Activated naive CD4-positive, alpha-beta T cell treated with anti-CD3 and anti-CD28 coated beads, Interleukin-2, amount 10 ng/mL, durations not matched to agents 7 days and 5 days (primary cell): ENCODE data around the gene ZNF486.
"Not testable (repeated sequence)": the region's sequence is repeated elsewhere in the genome, so short reads cannot be mapped to it uniquely, and the experiment has no call there.

Experiments used
- CTCF ChIA-PET: fragments of 350-600 bp; sonication (Branson Sonifier 250); formaldehyde crosslinking; loops from one replicate; lab custom pipeline; 2021; ENCODE audit warnings: antibody characterized with exemption; lab: Charles Lee
- DNase-seq: peaks from one replicate; pipeline ENCODE4 v3.0.0-alpha.2; 2020
- H3K27ac Mint-ChIP-seq: one replicate; pipeline ENCODE4 v1.8.0; 2021; ENCODE audit warnings: mild to moderate bottlenecking, moderate library complexity, mixed read lengths
- H3K27me3 Mint-ChIP-seq: one replicate; pipeline ENCODE4 v1.8.0; 2021; ENCODE audit warnings: mild to moderate bottlenecking, mixed read lengths
- H3K36me3 Mint-ChIP-seq: one replicate; pipeline ENCODE4 v1.8.0; 2021; ENCODE audit warnings: mixed read lengths
- H3K4me1 Mint-ChIP-seq: one replicate; pipeline ENCODE4 v1.8.0; 2021; ENCODE audit warnings: mixed read lengths
- H3K4me3 Mint-ChIP-seq: one replicate; pipeline ENCODE4 v1.8.0; 2021; ENCODE audit warnings: mild to moderate bottlenecking, moderate library complexity, mixed read lengths
- H3K9me3 Mint-ChIP-seq: one replicate; pipeline ENCODE4 v1.8.0; 2021; ENCODE audit warnings: mixed read lengths

ZNF486 gene

DNA sequence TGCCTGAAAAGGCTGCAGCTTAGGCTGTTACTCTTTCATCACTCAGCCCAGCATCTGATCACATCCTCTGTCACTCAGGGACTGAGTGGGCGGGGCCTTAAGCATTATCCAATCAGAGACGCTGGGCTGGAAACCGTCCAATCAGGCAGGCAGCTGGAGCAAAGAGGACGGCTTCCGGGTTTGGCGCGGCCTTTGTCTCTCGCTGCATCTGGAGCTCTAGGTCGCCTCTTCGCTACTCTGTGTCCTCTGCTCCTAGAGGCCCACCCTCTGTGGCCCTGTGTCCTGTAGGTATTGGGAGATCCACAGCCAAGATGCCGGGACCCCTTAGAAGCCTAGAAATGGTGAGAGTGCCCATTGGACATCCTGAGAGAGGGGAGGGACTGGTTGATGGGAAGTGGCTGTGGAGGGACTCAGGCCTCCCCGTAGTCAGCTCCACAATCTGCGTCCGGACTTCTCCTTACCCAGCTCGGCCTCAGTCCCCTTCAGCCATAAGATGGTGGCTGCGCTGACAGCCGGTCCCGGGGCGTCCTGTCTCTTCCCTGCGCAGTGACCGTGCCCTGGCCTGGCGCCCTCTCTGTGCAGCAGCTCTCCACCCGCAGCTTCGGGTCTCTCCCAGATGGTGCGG lies at the start of gene ZNF486:
ZNF486 (plus strand) TSS at position 195 of the 625 bp plus-strand sequence; CDS start at position 312, 117 bp downstream.
- CTCF ChIA-PET = interaction anchor here (1.2 kb wide), 1 partner anchor 71 kb away, joined by 3 read pairs; no protein-coding TSS in a partner anchor
- Mint-ChIP-seq H3K27me3 (no peaks in the 10 kb centered on the region), H3K36me3 (peaks cover 55% of the 10 kb centered on the region), H3K4me1 (peaks cover 23% of the 10 kb centered on the region), H3K27ac (peak within 1 kb of the TSS; percentile 95), H3K4me3 (peak within 1 kb of the TSS; percentile 95), H3K9me3 (peaks cover 56% of the 10 kb centered on the region)
- peak; percentile 94 for DNase-seq

DNA sequence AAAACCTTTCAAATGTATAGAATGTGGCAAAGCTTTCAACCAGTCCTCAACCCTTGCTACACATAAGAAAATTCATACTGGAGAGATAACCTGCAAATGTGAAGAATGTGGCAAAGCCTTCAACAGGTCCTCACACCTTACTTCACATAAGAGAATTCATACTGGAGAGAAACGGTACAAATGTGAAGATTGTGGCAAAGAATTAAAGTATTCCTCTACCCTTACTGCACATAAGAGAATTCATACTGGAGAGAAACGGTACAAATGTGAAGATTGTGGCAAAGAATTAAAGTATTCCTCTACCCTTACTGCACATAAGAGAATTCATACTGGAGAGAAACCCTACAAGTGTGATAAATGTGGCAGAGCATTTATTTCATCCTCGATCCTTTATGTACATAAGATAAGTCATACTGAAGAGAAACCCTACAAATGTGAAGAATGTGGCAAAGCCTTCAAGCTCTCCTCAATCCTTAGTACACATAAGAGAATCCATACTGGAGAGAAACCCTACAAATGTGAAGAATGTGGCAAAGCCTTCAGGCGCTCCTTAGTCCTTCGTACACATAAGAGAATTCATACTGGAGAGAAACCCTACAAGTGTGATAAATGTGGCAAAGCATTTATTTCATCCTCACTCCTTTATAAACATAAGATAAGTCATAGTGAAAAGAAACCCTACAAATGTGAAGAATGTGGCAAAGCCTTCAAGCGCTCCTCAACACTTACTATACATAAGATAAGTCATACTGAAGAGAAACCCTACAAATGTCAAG lies 48.8 kb upstream of the ZNF486 start:
- H3K36me3 Mint-ChIP-seq = peaks cover 48% of the 10 kb centered on the region
- CTCF ChIA-PET, H3K27me3 Mint-ChIP-seq, H3K27ac Mint-ChIP-seq, H3K4me3 Mint-ChIP-seq, DNase-seq, H3K4me1 Mint-ChIP-seq: not testable (repeated sequence)
- H3K9me3 Mint-ChIP-seq = peaks cover 52% of the 10 kb centered on the region

DNA sequence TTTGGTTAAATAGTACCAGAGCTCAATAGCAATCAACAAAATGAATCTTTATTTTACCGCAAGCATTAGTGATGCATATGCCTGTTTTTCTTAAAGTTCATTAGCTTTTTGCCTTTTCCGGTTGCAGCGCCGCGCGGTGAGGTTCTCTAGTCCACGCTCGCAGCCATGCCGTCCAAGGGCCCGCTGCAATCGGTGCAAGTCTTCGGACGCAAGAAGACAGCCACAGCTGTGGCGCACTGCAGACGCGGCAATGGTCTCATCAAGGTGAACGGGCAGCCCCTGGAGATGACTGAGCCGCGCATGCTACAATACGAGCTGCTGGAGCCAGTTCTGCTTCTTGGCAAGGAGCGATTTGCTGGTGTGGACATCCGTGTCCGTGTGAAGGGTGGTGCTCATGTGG lies 42.1 kb upstream of the ZNF486 start:
- H3K36me3 Mint-ChIP-seq = peaks cover 42% of the 10 kb centered on the region
- no peaks in the 10 kb centered on the region for H3K27me3 Mint-ChIP-seq
- no peak overlapping the region for H3K27ac Mint-ChIP-seq
- H3K4me1 Mint-ChIP-seq = no peaks in the 10 kb centered on the region
- CTCF ChIA-PET = no interaction called here
- no peak for DNase-seq
- no peak overlapping the region for H3K4me3 Mint-ChIP-seq
- H3K9me3 Mint-ChIP-seq = peaks cover 50% of the 10 kb centered on the region

DNA sequence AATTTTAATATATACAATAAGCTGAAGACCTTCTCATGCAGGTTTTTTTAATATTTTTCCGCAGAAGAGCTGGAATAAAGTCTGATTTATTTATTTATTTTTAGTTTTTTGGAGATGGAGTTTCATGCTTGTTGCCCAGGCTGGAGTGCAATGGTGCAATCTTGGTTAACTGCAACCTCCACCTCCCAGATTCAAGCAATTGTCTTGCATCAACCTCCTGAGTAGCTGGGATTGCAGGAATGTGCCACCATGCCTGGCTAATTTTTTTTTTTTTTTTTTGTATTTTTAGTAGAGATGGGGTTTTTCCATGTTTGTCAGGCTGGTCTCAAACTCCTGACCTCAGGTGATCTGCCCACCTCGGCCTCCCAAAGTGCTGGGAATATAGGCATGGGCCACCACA lies 34.1 kb upstream of the ZNF486 start:
- DNase-seq, H3K4me1 Mint-ChIP-seq, H3K27me3 Mint-ChIP-seq, H3K4me3 Mint-ChIP-seq, CTCF ChIA-PET, H3K27ac Mint-ChIP-seq, H3K36me3 Mint-ChIP-seq: not testable (repeated sequence)
- H3K9me3 Mint-ChIP-seq = peaks cover 33% of the 10 kb centered on the region

DNA sequence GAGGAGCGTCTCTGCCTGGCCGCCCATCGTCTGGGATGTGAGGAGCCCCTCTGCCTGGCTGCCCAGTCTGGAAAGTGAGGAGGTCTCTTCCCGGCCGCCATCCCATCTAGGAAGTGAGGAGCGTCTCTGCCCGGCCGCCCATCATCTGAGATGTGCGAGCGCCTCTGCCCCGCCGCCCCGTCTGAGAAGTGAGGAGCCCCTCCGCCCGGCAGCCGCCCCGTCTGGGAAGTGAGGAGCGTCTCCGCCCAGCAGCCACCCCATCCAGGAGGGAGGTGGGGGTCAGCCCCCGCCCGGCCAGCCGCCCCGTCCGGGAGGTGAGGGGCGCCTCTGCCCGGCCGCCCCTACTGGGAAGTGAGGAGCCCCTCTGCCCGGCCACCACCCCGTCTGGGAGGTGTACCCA lies 29.3 kb upstream of the ZNF486 start:
- DNase-seq, H3K4me1 Mint-ChIP-seq, CTCF ChIA-PET, H3K36me3 Mint-ChIP-seq, H3K27ac Mint-ChIP-seq, H3K4me3 Mint-ChIP-seq, H3K27me3 Mint-ChIP-seq: not testable (repeated sequence)
- peaks cover 44% of the 10 kb centered on the region for H3K9me3 Mint-ChIP-seq

DNA sequence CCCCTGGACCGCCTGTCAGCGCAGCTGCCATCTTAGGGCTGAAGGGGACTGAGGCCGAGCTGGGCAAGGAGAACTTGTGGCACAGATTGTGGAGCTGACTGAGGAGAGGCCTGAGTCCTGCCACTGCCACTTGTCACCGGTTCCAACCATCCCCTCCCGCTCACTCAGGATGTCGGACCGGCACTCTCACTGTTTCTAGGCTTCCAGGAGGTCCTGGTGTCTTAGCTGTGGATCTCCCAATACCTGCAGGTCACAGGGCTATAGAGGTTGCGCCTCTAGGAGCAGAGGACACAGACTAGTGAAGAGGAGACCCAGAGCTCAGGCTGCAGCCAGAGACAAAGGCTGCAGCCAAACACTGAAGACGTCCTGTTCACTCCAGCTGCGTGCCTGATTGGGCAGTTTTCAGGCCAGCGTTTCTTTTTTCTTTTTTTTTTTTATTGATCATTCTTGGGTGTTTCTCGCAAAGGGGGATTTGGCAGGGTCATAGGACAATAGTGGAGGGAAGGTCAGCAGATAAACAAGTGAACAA lies 15.3 kb upstream of the ZNF486 start:
- no peaks in the 10 kb centered on the region for H3K4me1 Mint-ChIP-seq
- no peak for DNase-seq
- no peak overlapping the region for H3K27ac Mint-ChIP-seq
- H3K9me3 Mint-ChIP-seq = peaks cover 26% of the 10 kb centered on the region
- CTCF ChIA-PET = no interaction called here
- peaks cover 1% of the 10 kb centered on the region for H3K36me3 Mint-ChIP-seq
- no peaks in the 10 kb centered on the region for H3K27me3 Mint-ChIP-seq
- H3K4me3 Mint-ChIP-seq = no peak overlapping the region

DNA sequence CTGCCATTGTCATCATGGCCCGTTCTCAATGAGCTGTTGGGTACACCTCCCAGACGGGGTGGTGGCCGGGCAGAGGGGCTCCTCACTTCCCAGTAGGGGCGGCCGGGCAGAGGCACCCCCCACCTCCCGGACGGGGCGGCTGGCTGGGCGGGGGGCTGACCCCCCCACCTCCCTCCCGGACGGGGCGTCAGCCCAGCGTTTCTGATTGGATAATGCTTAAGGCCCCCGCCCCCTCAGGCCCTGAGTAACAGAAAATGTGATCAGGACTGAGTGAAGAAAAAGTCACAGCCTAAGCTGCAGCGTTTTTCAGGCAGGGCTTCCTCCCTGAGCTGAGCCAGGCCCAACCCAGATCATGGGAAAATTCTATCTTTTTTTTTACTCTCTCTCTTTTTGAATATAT lies 14.5 kb upstream of the ZNF486 start:
- CTCF ChIA-PET, H3K4me1 Mint-ChIP-seq, H3K36me3 Mint-ChIP-seq, H3K4me3 Mint-ChIP-seq, H3K27ac Mint-ChIP-seq, DNase-seq, H3K27me3 Mint-ChIP-seq: not testable (repeated sequence)
- peaks cover 24% of the 10 kb centered on the region for H3K9me3 Mint-ChIP-seq

DNA sequence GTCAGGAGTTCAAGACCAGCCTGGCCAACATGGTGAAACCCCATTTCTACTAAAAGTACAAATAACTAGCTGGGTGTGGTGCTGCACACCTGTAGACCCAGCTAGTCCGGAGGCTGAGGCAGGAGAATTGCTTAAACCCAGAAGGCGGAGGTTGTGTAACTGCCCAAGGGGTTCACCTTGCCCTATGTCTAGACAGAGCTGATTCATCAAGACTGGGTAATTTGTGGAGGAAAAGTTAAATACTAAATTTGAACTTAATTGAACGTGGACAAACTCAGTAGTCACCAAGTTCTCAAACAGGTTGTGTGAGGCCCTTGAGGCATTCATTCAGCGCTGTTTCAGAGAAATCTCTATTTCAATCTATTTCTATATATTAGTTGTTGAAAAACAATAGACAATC lies 13.7 kb upstream of the ZNF486 start:
- Mint-ChIP-seq H3K27ac (no peak overlapping the region), H3K36me3 (peaks cover 1% of the 10 kb centered on the region), H3K4me1 (no peaks in the 10 kb centered on the region), H3K4me3 (no peak overlapping the region), H3K27me3 (no peaks in the 10 kb centered on the region), H3K9me3 (peaks cover 24% of the 10 kb centered on the region)
- no peak for DNase-seq
- CTCF ChIA-PET = no interaction called here

DNA sequence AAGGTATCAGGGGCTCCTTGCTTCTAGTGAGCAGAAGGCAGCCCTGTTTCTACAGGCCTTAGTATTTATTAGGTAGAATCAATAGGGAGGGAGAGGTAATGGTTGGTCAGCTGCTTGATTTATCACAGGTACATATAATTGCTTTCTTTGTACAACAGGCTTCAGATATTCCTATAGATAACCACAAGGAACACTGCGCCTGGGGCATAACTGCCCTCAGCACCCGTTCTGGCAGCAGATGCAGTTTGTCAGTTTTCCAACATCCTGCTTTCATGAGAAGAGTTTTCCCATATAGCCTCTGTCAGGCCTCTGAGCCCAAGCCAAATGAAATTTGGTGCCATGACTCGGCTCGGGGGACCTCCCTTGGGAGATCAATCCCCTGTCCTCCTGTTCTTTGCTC lies 12.4 kb upstream of the ZNF486 start:
- Mint-ChIP-seq H3K27ac (no peak overlapping the region), H3K36me3 (peaks cover 1% of the 10 kb centered on the region), H3K27me3 (no peaks in the 10 kb centered on the region), H3K4me3 (no peak overlapping the region), H3K4me1 (no peaks in the 10 kb centered on the region), H3K9me3 (peaks cover 35% of the 10 kb centered on the region)
- no peak for DNase-seq
- CTCF ChIA-PET = no interaction called here

DNA sequence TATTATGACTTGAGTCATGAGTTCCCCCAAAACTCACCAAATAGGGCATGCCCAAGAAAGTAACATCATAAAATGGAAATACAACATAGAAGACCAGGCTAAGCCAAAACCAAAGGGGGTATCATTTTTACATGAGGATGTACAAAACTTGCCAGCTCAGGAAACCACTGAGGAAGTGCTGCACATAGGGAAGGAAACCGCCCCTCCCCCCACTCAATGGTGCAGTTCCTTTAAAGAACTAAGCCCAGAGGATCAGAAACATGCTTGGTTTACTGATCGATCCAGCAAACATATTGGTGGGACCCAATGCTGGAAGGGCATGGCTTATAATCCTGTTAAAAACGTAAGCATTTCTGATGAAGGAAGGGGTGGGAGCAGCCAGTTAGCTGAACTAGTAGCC lies 4.2 kb upstream of the ZNF486 start:
- no peaks in the 10 kb centered on the region for H3K27me3 Mint-ChIP-seq
- peaks cover 20% of the 10 kb centered on the region for H3K36me3 Mint-ChIP-seq
- no peak overlapping the region for H3K4me3 Mint-ChIP-seq
- peaks cover 56% of the 10 kb centered on the region for H3K9me3 Mint-ChIP-seq
- no peak overlapping the region for H3K27ac Mint-ChIP-seq
- DNase-seq = peak; percentile 24
- CTCF ChIA-PET = no interaction called here
- peaks cover 19% of the 10 kb centered on the region for H3K4me1 Mint-ChIP-seq

DNA sequence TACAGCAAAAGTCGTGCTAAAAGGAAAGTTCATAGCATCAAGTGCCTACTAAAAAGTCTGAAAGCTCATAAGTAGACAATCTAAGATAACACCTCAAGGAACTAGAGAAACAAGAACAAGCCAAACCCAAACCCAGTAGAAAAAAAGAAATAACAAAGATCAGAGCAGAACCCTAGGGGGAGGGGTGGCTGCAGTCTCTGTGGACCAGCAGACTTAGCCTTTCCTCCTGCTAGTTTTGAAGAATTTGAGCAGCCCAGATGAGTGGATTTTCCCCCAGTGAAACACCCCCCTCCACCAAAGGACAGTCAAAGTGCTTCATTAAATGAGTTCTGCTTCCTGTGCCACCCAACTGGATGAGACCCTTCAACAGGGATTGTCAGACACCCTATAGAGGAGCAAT lies 2.6 kb upstream of the ZNF486 start:
- CTCF ChIA-PET = no interaction called here
- H3K27me3 Mint-ChIP-seq = no peaks in the 10 kb centered on the region
- H3K36me3 Mint-ChIP-seq = peaks cover 30% of the 10 kb centered on the region
- peaks cover 52% of the 10 kb centered on the region for H3K9me3 Mint-ChIP-seq
- H3K27ac Mint-ChIP-seq = no peak overlapping the region
- H3K4me1 Mint-ChIP-seq = peaks cover 19% of the 10 kb centered on the region
- H3K4me3 Mint-ChIP-seq = no peak overlapping the region
- DNase-seq = no peak

DNA sequence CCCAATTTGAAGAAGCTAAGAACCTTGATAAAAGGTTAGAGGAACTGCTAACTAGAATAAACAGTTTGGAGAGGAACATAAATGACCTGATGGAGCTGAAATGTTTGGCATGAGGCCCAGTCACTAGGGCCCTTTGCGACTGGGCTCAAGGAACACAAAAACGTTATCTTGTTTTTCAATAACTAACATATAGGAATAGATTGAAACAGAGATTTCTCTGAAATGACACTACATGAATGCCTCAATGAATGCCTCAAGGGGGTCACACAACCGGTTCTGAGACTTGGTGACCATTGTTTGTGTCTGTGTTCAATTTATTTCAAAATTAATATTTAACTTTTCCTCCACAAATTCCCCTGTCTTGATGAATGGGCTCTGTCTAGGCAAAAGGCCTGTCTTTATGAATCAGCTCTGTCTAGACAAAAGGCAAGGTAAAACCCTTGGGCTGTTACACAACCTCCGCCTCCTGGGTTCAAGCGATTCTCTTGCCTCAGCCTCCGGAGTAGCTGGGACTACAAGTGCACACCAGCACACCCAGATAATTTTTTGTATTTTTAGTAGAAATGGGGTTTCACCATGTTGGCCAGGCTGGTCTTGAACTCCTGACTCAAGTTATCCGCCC lies 932 bp upstream of the ZNF486 start:
- peaks cover 21% of the 10 kb centered on the region for H3K4me1 Mint-ChIP-seq

DNA sequence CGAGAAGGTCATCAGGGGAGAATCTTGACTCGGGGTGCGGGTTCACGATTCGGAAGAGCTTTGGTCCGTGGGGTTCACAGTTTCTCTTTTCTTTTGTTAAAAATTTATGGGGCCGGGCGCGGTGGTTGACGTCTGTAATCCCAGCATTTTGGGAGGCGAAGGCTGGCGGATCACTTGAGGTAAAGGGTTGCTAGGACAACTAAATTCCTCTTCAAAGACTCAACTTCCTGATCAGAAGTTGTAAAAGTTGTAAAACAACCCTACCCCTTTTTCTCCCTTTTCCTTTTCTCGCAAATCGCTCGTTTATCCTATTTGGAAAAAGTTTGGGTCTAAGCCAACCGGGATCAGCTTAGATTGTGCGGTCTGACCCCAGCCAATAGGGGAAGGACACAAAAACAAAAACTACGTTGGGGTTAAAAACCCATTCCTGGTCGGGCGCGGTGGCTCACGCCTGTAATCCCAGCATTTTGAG lies 673 bp downstream of the ZNF486 start:
- Mint-ChIP-seq H3K36me3 (peaks cover 58% of the 10 kb centered on the region), H3K4me1 (peaks cover 18% of the 10 kb centered on the region), H3K4me3 (peak overlapping the region; percentile 95), H3K9me3 (peaks cover 50% of the 10 kb centered on the region), H3K27me3 (no peaks in the 10 kb centered on the region), H3K27ac (peak overlapping the region; percentile 95)
- CTCF ChIA-PET = interaction anchor here (1.2 kb wide), 1 partner anchor 70 kb away, joined by 3 read pairs; no protein-coding TSS in a partner anchor
- DNase-seq = peak; percentile 44

More for the DNA sequence above, 932 bp upstream of the ZNF486 start:
- no peak for DNase-seq
- Mint-ChIP-seq H3K27me3 (no peaks in the 10 kb centered on the region), H3K4me3 (no peak overlapping the region), H3K9me3 (peaks cover 51% of the 10 kb centered on the region), H3K36me3 (peaks cover 44% of the 10 kb centered on the region), H3K27ac (no peak overlapping the region)
- CTCF ChIA-PET = interaction anchor here (0.6 kb wide), 1 partner anchor 290 kb away, joined by 4 read pairs; no protein-coding TSS in a partner anchor

DNA sequence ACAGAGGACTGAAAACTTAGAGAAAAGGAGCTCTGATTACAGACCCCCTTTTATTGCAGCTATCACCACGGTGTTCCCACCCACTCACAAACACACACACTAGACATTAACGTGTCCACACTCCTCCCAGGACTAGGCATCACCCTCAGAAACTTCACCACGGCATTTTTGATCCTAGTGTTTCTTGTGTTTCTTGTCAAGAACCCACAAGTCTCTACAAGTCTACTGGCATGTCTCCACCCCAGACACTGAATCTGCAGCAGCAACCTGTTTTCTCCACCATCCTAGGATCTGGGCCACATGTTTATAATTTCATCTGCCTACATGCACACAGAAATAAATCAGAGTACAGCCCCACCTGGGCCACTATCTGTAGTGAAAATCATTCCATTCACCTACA lies 4.3 kb downstream of the ZNF486 start:
- Mint-ChIP-seq H3K27me3 (no peaks in the 10 kb centered on the region), H3K4me3 (no peak overlapping the region), H3K4me1 (peaks cover 16% of the 10 kb centered on the region), H3K27ac (peak overlapping the region; percentile 12), H3K36me3 (peaks cover 67% of the 10 kb centered on the region), H3K9me3 (peaks cover 40% of the 10 kb centered on the region)
- DNase-seq = no peak
- CTCF ChIA-PET = no interaction called here
